H4 (cell line): ENCODE results near the gene G6PC1. TPM values are rescaled to one million over a fixed set of nuclear protein-coding genes. Genes with fewer than 3 reads are reported as not detected.
A peak's percentile ranks its signal among the peaks of the same experiment; 100 is the strongest.
"Not testable (repeated sequence)": the region's sequence is repeated elsewhere in the genome, so short reads cannot be mapped to it uniquely, and the experiment has no call there.

Experiments
- DNase-seq: peaks from one replicate; pipeline ENCODE4 v3.0.0-alpha.2; 2015; ENCODE audit warnings: low spot score
- total RNA-seq: library from RNA; depleted of rRNA; stranded (reverse); fragments of >200 nt; shearing (Covaris generic); gene quantifications from 2 replicates; pipeline ENCODE4 v1.2.3, GENCODE V29; 2014

G6PC1 gene
- total RNA-seq, 1 experiment from 2014 or later: not detected

DNA sequence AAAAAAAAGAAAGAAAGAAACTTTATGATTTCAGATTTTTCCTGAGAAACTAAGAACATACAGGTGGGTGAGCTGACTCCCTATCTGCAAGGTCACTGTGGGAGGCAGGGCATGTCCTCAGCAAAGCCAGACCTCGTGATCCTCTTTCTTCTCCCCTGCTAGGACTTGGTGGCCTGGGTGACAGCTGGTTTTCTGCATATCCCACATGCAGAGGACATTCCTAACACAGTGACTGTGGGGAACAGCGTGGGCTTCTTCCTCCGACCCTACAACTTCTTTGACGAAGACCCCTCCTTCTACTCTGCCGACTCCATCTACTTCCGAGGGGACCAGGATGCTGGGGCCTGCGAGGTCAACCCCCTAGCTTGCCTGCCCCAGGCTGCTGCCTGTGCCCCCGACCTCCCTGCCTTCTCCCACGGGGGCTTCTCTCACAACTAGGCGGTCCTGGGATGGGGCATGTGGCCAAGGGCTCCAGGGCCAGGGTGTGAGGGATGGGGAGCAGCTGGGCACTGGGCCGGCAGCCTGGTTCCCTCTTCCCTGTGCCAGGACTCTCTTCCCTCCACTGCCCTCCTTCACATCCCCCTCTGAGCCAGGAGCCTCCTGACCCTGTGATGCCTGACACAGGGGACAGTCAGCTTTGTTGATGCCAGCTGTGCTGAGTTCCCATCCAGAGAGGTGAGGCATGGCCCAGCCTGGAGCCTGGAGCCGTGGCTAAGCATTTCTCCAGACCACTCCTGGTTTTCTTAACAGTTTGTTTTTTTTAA is 26.5 kb upstream of the G6PC1 start:
- not testable (repeated sequence) for DNase-seq

DNA sequence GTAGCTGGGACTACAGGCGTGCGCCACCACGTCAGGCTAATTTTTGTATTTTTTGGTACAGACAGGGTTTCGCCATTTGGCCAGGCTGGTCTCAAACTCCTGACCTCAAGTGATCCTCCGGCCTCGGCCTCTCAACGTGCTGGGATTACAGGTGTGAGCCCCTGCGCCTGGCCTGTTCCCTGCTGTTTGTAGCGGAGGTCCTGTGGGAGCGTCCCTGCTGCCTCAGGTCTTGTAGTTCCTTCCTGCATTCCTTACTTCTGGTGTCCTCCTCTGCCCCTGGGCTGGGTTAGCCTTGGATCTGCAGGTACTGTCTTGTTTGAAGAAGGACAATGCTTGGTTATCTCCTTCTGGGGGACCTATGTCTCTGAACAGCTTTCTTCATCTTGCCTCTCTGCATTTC is 23.6 kb upstream of the G6PC1 start:
- DNase-seq: no peak

DNA sequence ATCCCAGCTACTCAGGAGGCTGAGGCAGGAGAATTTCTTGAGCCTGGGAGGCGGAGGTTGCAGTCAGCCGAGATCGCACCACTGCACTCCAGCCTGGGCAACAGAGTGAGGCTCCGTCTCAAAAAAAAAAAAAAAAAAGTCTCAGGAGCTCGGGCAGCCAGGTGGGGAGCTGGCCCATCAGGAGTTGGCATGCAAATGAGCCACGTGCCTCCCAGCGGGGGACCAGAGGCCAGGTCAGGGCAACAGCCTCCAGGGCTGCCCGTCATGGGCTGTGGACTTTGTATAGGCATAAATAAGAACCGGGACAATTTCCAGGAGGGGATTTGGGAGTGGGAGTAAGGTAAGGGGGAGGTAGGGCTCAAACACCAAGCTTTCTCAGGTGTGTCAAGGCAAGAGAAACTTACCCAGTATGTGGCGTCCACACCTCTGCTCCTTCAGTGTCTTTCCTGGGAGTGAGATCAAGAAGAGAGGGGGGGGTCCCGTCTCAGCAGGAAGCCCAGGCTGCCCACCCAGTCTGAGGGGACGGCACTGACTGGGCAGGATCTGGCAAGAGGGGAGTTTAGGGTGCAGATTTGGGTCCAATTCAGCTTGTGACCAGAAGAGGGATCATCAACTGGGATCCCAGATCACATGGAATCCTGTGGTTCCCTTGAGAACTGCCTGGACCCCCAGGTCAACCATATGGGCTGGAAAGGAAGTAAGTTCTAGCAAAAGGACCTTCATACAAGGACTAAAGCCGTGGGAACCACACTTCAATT is 22.3 kb upstream of the G6PC1 start:
- no peak for DNase-seq

- DNase-seq: no peak
These were observed 21.5 kb upstream of the G6PC1 start for GRCh38 chr17:42878924-42879595.

DNA sequence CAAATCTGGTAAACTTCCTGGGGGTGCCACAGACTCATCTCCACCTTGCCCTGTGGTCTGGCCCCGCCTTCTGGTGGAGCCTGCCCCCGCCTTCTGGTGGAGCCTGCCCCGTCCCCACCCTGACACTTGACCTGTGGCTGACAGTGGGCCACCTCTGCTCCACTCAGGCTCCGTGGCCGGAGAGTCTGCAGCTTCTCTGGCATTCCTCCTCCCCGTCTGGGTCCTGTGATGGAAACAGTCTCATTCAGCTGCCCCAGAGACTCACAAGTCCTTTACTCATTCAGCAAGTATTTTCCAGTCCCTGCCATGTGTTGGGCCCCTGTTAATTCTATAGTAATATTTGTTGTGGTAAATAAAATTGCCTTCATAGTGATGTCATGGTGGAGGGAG is 21.0 kb upstream of the G6PC1 start:
- DNase-seq: no peak

GRCh38 chr17:42880776-42881310 is 19.8 kb upstream of the G6PC1 start:
- DNase-seq: no peak

DNA sequence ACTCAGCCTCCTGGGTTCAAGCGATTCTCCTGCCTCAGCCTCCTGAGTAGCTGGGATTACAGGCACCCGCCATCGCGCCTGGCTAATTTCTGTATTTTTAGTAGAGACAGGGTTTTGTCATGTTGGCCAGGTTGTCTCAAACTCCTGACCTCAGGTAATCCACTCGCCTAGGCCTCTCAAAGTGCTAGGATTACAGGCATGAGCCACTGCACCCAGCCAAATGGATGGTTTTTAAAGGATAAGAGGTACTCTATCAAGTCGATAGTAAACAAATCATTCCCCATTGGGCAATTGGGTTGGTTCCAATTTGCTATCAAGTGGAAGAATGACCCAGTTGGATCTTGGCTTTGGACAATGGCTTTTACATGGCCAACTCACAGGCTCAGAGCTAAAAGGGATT is 18.9 kb upstream of the G6PC1 start:
- DNase-seq: not testable (repeated sequence)

DNA sequence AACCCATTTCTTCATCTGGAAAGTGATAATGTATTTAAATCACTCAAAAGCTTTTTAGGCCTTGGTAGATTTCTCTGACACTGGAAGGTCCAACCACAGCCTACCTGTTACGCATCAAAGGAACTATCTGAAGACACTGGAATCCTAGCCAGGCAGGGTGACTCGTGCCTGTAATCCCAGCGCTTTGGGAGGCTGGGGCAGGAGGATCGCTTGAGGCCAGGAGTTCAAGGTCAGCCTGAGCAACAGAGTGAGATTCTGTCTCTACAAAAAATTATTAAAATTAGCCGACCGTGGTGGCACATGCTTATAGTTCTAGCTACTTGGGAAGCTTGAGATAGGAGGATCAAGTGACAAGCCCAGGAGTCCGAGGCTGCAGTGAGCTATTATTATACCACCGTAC is 18.4 kb upstream of the G6PC1 start:
- DNase-seq: no peak

- DNase-seq: no peak
These were observed 16.6 kb upstream of the G6PC1 start for GRCh38 chr17:42883802-42884558.

- not testable (repeated sequence) for DNase-seq
These were observed 14.8 kb upstream of the G6PC1 start for GRCh38 chr17:42885806-42886205.

- no peak for DNase-seq
These were observed 14.1 kb upstream of the G6PC1 start for GRCh38 chr17:42886283-42887176.

DNA sequence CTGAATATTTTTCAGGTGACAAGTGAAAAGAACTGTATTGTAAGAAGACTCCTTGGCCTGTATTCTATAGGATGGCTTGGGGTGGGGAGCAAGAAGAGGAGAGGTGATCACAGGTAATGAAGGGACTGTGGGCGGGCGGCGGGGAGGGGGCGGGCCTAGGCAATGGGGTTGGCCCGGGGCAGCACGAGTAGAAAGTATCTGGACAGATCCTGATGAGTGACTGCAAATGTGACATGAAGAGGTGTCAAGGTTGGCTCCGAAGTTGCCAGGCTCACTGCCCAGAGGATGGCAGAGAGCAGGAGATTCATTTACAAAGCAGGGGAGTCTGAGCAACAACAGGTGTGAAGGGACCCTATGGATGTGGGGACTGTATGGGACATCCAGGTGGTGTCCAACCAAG is 10.8 kb upstream of the G6PC1 start:
- no peak for DNase-seq

GRCh38 chr17:42891539-42892152 is 9.0 kb upstream of the G6PC1 start:
- DNase-seq: no peak

- no peak for DNase-seq
These were observed 7.2 kb upstream of the G6PC1 start for GRCh38 chr17:42893359-42893758.

GRCh38 chr17:42894283-42895184 is 6.1 kb upstream of the G6PC1 start:
- no peak for DNase-seq

DNA sequence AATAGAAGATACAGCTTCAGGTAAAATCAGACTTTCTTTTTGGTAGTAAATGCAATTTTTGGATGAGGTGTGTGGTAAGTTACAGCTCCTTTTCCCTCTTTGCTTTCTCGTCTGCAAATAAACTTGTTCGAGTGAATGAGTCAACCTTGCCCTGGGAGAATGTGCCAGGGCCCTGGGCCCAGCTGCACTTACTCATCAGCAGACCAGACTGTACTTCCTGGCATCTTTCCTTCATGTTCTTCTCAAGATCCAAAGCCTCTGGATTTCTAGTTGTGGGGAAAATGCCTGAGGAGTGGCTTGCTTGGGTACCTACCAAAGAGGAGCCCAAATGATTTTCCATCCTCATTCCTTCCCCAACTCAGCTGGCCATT is 5.4 kb upstream of the G6PC1 start:
- peak; percentile 45 for DNase-seq

- DNase-seq: no peak
These were observed 2.3 kb upstream of the G6PC1 start for GRCh38 chr17:42898147-42898811.

- DNase-seq: not testable (repeated sequence)
These were observed 618 bp upstream of the G6PC1 start for GRCh38 chr17:42899981-42900380.
